Lung (tissue), 12 donors: ENCODE data around the gene SLC22A12. TPM values are rescaled to one million over a fixed set of nuclear protein-coding genes. Genes with fewer than 3 reads are reported as not detected.

Source experiments
- ATAC-seq: fragments of 200-7000 bp; cut with Tn5 transposase; one replicate; pipeline ENCODE4 v1.9.1; 2020; ENCODE audit warnings: moderate number of reproducible peaks; ENCODE audit not compliant: insufficient read depth, low FRiP score
- DNase-seq, 3 donors: peaks; one replicate each; pipeline ENCODE4 v3.0.0-alpha.2; 2013 to 2017
- H3K27ac ChIP-seq, 2 donors: one replicate each; pipeline ENCODE4 v1.5.1; 2013; ENCODE audit warnings: mild to moderate bottlenecking in 2 of 2, moderate library complexity in 2 of 2, control low read depth in 1 of 2, inconsistent platforms in 1 of 2, low read depth in 1 of 2, low read length in 1 of 2
- H3K27me3 ChIP-seq, 3 donors: one replicate each; pipeline ENCODE4 v1.5.1; 2013; ENCODE audit warnings: low read length in 2 of 3; ENCODE audit not compliant: control insufficient read depth in 3 of 3, insufficient read depth in 3 of 3
- H3K36me3 ChIP-seq, 4 donors: one replicate each; pipeline ENCODE4 v1.5.1; 2013; ENCODE audit warnings: low read length in 4 of 4, mild to moderate bottlenecking in 1 of 4, moderate library complexity in 1 of 4; ENCODE audit not compliant: control insufficient read depth in 4 of 4, insufficient read depth in 4 of 4
- H3K4me1 ChIP-seq, 5 donors: one replicate each; pipeline ENCODE4 v1.5.1; 2013; ENCODE audit warnings: low read length in 5 of 5, mild to moderate bottlenecking in 2 of 5, moderate library complexity in 1 of 5; ENCODE audit not compliant: control insufficient read depth in 5 of 5, insufficient read depth in 5 of 5
- H3K4me3 ChIP-seq: one replicate; pipeline ENCODE4 v1.5.1; 2013; ENCODE audit warnings: mild to moderate bottlenecking, control low read depth, moderate library complexity
- H3K9ac ChIP-seq, 2 donors: one replicate each; pipeline ENCODE4 v1.5.1; 2013; ENCODE audit warnings: low read length in 2 of 2, control low read depth in 1 of 2; ENCODE audit not compliant: insufficient read depth in 1 of 2
- H3K9me3 ChIP-seq, 4 donors: one replicate each; pipeline ENCODE4 v1.5.1; 2013; ENCODE audit warnings: low read length in 3 of 4, mild to moderate bottlenecking in 1 of 4, moderate library complexity in 1 of 4; ENCODE audit not compliant: control insufficient read depth in 4 of 4, insufficient read depth in 3 of 4
- WGBS, 2 donors: extraction: QIAGEN DNeasy Blood & Tissue Kit; methylation state at CpG; one replicate each; pipeline ENCODE4 v1.1.7; 2013; 5-methylcytosine and 5-hydroxymethylcytosine counted together
- polyA plus RNA-seq, 2 donors: library from polyadenylated mRNA; stranded (reverse); fragments of 200-250 nt; gene quantifications; one replicate each; pipeline ENCODE4 v1.2.1, GENCODE V29; 2013
- total RNA-seq, 2 donors: library from RNA; depleted of rRNA in 1 of 2; stranded (reverse); fragments of >200 nt in 1 of 2; gene quantifications; one replicate each; pipeline ENCODE4 v1.2.1, GENCODE V29; 2014 to 2021
- TF ChIP-seq, protein P1 (sequence below): IDR thresholded peaks from 2 replicates; pipeline ENCODE4 v1.5.1; 2012; ENCODE audit warnings: mild to moderate bottlenecking; ENCODE audit errors: control extremely low read depth, extremely low read depth
- donor health status: control.
- donor health status: control.
- donor health status: Bipolar disorder and iron deficiency.
- donor health status: healthy.
- donor health status: DM: yes; HTN: yes; CAD: no.

Gene SLC22A12
- total and polyA plus RNA-seq, 4 donors, result not detected

- H3K4me3 ChIP-seq, result no peak overlapping the region
- H3K9me3 ChIP-seq, result no peaks in the 10 kb centered on the region
- no peak overlapping the region for H3K27ac ChIP-seq
- ATAC-seq (no peak), DNase-seq (no peak)
- peaks cover 0 to 8% (median 0%) of the 10 kb centered on the region in 3 donors for H3K27me3 ChIP-seq
- peaks cover 0 to 6% (median 0%) of the 10 kb centered on the region in 5 donors for H3K4me1 ChIP-seq
- no peaks in the 10 kb centered on the region for H3K36me3 ChIP-seq
- no peak overlapping the region for H3K9ac ChIP-seq
- TF ChIP-seq, protein P1, sequence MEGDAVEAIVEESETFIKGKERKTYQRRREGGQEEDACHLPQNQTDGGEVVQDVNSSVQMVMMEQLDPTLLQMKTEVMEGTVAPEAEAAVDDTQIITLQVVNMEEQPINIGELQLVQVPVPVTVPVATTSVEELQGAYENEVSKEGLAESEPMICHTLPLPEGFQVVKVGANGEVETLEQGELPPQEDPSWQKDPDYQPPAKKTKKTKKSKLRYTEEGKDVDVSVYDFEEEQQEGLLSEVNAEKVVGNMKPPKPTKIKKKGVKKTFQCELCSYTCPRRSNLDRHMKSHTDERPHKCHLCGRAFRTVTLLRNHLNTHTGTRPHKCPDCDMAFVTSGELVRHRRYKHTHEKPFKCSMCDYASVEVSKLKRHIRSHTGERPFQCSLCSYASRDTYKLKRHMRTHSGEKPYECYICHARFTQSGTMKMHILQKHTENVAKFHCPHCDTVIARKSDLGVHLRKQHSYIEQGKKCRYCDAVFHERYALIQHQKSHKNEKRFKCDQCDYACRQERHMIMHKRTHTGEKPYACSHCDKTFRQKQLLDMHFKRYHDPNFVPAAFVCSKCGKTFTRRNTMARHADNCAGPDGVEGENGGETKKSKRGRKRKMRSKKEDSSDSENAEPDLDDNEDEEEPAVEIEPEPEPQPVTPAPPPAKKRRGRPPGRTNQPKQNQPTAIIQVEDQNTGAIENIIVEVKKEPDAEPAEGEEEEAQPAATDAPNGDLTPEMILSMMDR, result no peak
- WGBS, 2 donors, result 58 to 60% methylated on average over 10 of the region's 10 CpGs
Measured at GRCh38 chr11:64605244-64605560, 14.2 kb downstream of the SLC22A12 start.

DNA sequence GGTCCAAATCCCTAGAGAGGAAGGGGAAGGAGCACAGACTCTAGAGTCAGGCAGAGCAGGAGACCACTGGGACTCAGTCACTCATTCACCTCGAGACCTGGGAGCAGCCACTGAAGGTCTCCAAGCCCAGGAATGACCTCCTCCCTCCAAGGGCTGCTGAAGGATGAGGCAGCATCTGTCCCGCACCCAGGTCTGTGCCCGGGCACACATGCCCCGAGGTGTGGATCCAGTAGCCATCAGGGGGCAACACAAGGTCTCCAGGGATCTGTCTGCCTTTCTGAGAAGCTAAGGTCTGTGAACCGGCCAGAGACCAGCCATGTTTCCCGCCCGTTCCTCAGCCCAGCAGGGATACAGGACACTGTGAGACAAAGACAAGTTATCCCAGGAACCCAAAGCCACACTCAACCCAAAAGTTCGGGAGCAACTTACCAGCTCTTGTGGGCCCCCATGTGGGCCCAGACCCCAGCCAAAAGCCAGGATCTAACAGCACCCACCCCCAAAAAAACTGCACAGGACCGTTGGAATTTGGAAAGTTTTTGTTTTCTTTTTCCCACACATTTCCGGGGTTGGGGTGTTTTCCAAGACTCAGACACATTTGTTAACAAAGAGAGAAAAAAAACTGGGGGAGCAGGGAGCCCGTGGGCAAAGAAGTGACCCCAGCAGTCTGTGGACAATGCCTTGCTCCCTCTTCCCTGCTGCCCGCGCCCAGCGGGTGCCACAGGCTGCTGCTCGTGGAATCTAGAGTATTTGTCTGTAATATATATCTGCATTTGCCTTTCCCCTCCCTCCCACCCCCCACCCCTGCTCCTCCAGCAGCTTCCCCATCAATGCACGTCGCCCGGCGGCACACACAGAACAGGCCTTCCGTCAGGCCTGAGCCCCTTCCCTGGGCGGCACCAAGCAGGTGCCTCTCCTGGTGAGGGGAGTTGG is 14.9 kb downstream of the SLC22A12 start:
- H3K4me3 ChIP-seq, result no peak overlapping the region
- H3K27ac ChIP-seq, result no peak overlapping the region
- ATAC-seq (no peak), DNase-seq (peak in 1 of 3 donors; percentile 16)
- no peak overlapping the region for H3K9ac ChIP-seq
- TF ChIP-seq, protein P1, result no peak
- no peaks in the 10 kb centered on the region for H3K36me3 ChIP-seq
- H3K9me3 ChIP-seq, result no peaks in the 10 kb centered on the region
- peaks cover 0 to 6% (median 0%) of the 10 kb centered on the region in 5 donors for H3K4me1 ChIP-seq
- 73 to 83% methylated on average over 20 to 21 of the region's 21 CpGs for WGBS, 2 donors
- H3K27me3 ChIP-seq, result peaks cover 0 to 8% (median 0%) of the 10 kb centered on the region in 3 donors

GRCh38 chr11:64606796-64607380 is 15.9 kb downstream of the SLC22A12 start:
- DNase-seq (no peak), ATAC-seq (no peak)
- Histone ChIP-seq H3K9ac (no peak overlapping the region), H3K27ac (no peak overlapping the region), H3K9me3 (no peaks in the 10 kb centered on the region), H3K27me3 (peaks cover 0 to 8% (median 0%) of the 10 kb centered on the region in 3 donors), H3K36me3 (no peaks in the 10 kb centered on the region), H3K4me3 (no peak overlapping the region), H3K4me1 (peaks cover 0 to 6% (median 0%) of the 10 kb centered on the region in 5 donors)
- TF ChIP-seq, protein P1, result no peak
- WGBS, 2 donors, result 63 to 74% methylated on average over 16 to 23 of the region's 23 CpGs
